SU-DHL-6 (cell line): ENCODE measurements around the gene BZW2.
"Not testable (repeated sequence)": the region's sequence is repeated elsewhere in the genome, so short reads cannot be mapped to it uniquely, and the experiment has no call there.

Source experiments
- H2AFZ ChIP-seq: fragments of 200-600 bp; sonication (generic); 2 replicates; pipeline ENCODE4 v1.6.1; 2014; ENCODE audit warnings: low read depth, mild to moderate bottlenecking, moderate library complexity, mixed read lengths, antibody characterized with exemption, low read length; ENCODE audit not compliant: severe bottlenecking
- H3F3A ChIP-seq: fragments of 200-600 bp; shearing (Covaris generic); 2 replicates; pipeline ENCODE4 v1.6.0; 2016; ENCODE audit warnings: antibody characterized with exemption, mild to moderate bottlenecking; ENCODE audit not compliant: insufficient read depth
- H3K27ac ChIP-seq: fragments of 200-600 bp; sonication (generic); 2 replicates; pipeline ENCODE4 v1.5.1; 2016; ENCODE audit warnings: low read depth, mild to moderate bottlenecking, low read length, moderate library complexity, mixed read lengths
- H3K27me3 ChIP-seq: fragments of 200-600 bp; sonication (generic), shearing (Covaris generic); 2 replicates; pipeline ENCODE4 v1.6.0; 2014; ENCODE audit warnings: mild to moderate bottlenecking, low read length
- H3K36me3 ChIP-seq: fragments of 200-600 bp; sonication (generic); 2 replicates; pipeline ENCODE4 v1.6.1; 2014; ENCODE audit warnings: mild to moderate bottlenecking, low read length, mixed read lengths
- H3K4me2 ChIP-seq: fragments of 300-600, 200-600 bp; shearing (Covaris generic), sonication (generic); 2 replicates; pipeline ENCODE4 v1.6.0; 2014; ENCODE audit warnings: low read length, low read depth, mild to moderate bottlenecking; ENCODE audit not compliant: poor library complexity, severe bottlenecking
- H3K4me3 ChIP-seq: fragments of 200-600 bp; sonication (generic); 2 replicates; pipeline ENCODE4 v1.5.1; 2014; ENCODE audit warnings: antibody characterized with exemption, low read length, mild to moderate bottlenecking, mixed read lengths; ENCODE audit not compliant: insufficient read depth, poor library complexity, severe bottlenecking
- H3K79me2 ChIP-seq: fragments of 200-600 bp; sonication (generic); 2 replicates; pipeline ENCODE4 v1.6.1; 2014; ENCODE audit warnings: mild to moderate bottlenecking, low read length, moderate library complexity; ENCODE audit not compliant: insufficient read depth
- H3K9ac ChIP-seq: fragments of 200-600 bp; sonication (generic); 2 replicates; pipeline ENCODE4 v1.7.0; 2014; ENCODE audit warnings: mild to moderate bottlenecking, low read length
- H3K9me2 ChIP-seq: fragments of 200-600 bp; sonication (generic); replicated peaks from 2 replicates; pipeline ENCODE4 v1.6.1; 2014; ENCODE audit warnings: low read length; ENCODE audit not compliant: insufficient read depth
- H3K9me3 ChIP-seq: fragments of 200-600 bp; sonication (generic); 2 replicates; pipeline ENCODE4 v1.6.1; 2014; ENCODE audit warnings: low read length, mixed read lengths; ENCODE audit not compliant: insufficient read depth
- H4K20me1 ChIP-seq: fragments of 200-600 bp; sonication (generic); 2 replicates; pipeline ENCODE4 v1.6.1; 2014; ENCODE audit warnings: low read depth, mild to moderate bottlenecking, antibody characterized with exemption, low read length, moderate library complexity, mixed read lengths
- EZH2phosphoT487 ChIP-seq: fragments of 200-600 bp; sonication (generic), shearing (Covaris generic); conservative IDR thresholded peaks from 2 replicates; pipeline ENCODE4 v1.6.1; 2018; ENCODE audit warnings: mild to moderate bottlenecking, antibody characterized with exemption, low read length, moderate library complexity, mixed read lengths
- TF ChIP-seq, protein P1 (sequence below): fragments of 200-600 bp; sonication (generic); IDR thresholded peaks from one replicate; pipeline ENCODE4 v1.5.1; 2017; ENCODE audit warnings: antibody characterized with exemption, mild to moderate bottlenecking, low read length, moderate library complexity; ENCODE audit not compliant: insufficient read depth, poor library complexity, severe bottlenecking

The BZW2 gene

GRCh38 chr7:16677978-16678494 lies 32.1 kb downstream of the BZW2 start:
- H3K79me2 ChIP-seq = peaks cover 11% of the 10 kb centered on the region
- H3K27me3 ChIP-seq = no peaks in the 10 kb centered on the region
- H3K9ac ChIP-seq = no peak overlapping the region
- no peak overlapping the region for H2AFZ ChIP-seq
- H4K20me1 ChIP-seq = no peaks in the 10 kb centered on the region; the same call in 1 of the 2 replicates
- H3K4me3 ChIP-seq = no peak overlapping the region
- H3K9me2 ChIP-seq = no peaks in the 10 kb centered on the region
- TF ChIP-seq, protein P1, sequence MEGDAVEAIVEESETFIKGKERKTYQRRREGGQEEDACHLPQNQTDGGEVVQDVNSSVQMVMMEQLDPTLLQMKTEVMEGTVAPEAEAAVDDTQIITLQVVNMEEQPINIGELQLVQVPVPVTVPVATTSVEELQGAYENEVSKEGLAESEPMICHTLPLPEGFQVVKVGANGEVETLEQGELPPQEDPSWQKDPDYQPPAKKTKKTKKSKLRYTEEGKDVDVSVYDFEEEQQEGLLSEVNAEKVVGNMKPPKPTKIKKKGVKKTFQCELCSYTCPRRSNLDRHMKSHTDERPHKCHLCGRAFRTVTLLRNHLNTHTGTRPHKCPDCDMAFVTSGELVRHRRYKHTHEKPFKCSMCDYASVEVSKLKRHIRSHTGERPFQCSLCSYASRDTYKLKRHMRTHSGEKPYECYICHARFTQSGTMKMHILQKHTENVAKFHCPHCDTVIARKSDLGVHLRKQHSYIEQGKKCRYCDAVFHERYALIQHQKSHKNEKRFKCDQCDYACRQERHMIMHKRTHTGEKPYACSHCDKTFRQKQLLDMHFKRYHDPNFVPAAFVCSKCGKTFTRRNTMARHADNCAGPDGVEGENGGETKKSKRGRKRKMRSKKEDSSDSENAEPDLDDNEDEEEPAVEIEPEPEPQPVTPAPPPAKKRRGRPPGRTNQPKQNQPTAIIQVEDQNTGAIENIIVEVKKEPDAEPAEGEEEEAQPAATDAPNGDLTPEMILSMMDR = no peak
- no peak for TF ChIP-seq EZH2phosphoT487
- H3K27ac ChIP-seq = no peak overlapping the region
- H3F3A ChIP-seq = no peaks in the 10 kb centered on the region
- no peaks in the 10 kb centered on the region for H3K9me3 ChIP-seq
- H3K36me3 ChIP-seq = peaks cover 42% of the 10 kb centered on the region
- no peak overlapping the region for H3K4me2 ChIP-seq

GRCh38 chr7:16678645-16679566 lies 32.9 kb downstream of the BZW2 start:
- H4K20me1 ChIP-seq, H3K9me2 ChIP-seq, H3K4me2 ChIP-seq, H3K9me3 ChIP-seq, H3K27me3 ChIP-seq, H2AFZ ChIP-seq, H3K27ac ChIP-seq, H3F3A ChIP-seq, H3K4me3 ChIP-seq, H3K79me2 ChIP-seq, H3K9ac ChIP-seq: not testable (repeated sequence)
- H3K36me3 ChIP-seq = peaks cover 50% of the 10 kb centered on the region

GRCh38 chr7:16684935-16685334 lies 39.0 kb downstream of the BZW2 start:
- H3F3A ChIP-seq = no peaks in the 10 kb centered on the region
- no peak overlapping the region for H3K4me3 ChIP-seq
- no peak overlapping the region for H3K9ac ChIP-seq
- H3K27me3 ChIP-seq = no peaks in the 10 kb centered on the region
- H3K79me2 ChIP-seq = no peaks in the 10 kb centered on the region
- no peak overlapping the region for H3K4me2 ChIP-seq
- H3K36me3 ChIP-seq = peaks cover 51% of the 10 kb centered on the region
- TF ChIP-seq, protein P1 = no peak
- TF ChIP-seq EZH2phosphoT487 = no peak
- no peaks in the 10 kb centered on the region for H4K20me1 ChIP-seq
- H3K9me2 ChIP-seq = no peaks in the 10 kb centered on the region
- no peak overlapping the region for H2AFZ ChIP-seq
- no peak overlapping the region for H3K27ac ChIP-seq
- H3K9me3 ChIP-seq = no peaks in the 10 kb centered on the region

DNA sequence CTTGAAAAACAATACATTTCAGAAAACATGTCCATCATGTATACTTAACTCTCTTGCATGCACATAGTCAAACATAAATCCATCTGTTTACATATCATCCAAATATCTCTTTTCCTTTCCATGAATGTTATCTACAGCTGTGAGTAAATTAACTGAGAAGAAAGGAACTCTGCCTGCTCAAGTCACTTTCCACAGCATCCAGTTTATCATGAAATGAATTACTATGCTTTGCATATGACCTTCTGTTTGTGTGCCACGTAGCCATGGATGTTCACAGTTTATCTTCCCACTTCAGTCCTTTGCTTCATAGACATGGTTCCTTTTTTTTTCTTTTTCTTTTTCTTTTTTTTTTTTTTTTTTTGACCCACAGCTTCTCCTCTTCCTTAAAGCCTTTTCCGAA lies 39.6 kb downstream of the BZW2 start:
- H3K36me3 ChIP-seq = peaks cover 45% of the 10 kb centered on the region
- H3K4me3 ChIP-seq = no peak overlapping the region
- no peak overlapping the region for H3K27ac ChIP-seq
- H3K9me3 ChIP-seq = no peaks in the 10 kb centered on the region
- H2AFZ ChIP-seq = no peak overlapping the region
- no peak overlapping the region for H3K9ac ChIP-seq
- no peaks in the 10 kb centered on the region for H4K20me1 ChIP-seq
- no peaks in the 10 kb centered on the region for H3F3A ChIP-seq
- H3K79me2 ChIP-seq = no peaks in the 10 kb centered on the region
- TF ChIP-seq, protein P1 = no peak
- TF ChIP-seq EZH2phosphoT487 = no peak
- H3K4me2 ChIP-seq = no peak overlapping the region
- H3K9me2 ChIP-seq = no peaks in the 10 kb centered on the region
- no peaks in the 10 kb centered on the region for H3K27me3 ChIP-seq
